IPS DF 4.7 (cell line): ENCODE measurements around the gene ADD1.

Source experiments
- DNase-seq: peaks from one replicate; pipeline ENCODE4 v3.0.0-alpha.2; 2013; ENCODE audit warnings: low spot score; ENCODE audit errors: extremely low read depth

ADD1 gene

DNA sequence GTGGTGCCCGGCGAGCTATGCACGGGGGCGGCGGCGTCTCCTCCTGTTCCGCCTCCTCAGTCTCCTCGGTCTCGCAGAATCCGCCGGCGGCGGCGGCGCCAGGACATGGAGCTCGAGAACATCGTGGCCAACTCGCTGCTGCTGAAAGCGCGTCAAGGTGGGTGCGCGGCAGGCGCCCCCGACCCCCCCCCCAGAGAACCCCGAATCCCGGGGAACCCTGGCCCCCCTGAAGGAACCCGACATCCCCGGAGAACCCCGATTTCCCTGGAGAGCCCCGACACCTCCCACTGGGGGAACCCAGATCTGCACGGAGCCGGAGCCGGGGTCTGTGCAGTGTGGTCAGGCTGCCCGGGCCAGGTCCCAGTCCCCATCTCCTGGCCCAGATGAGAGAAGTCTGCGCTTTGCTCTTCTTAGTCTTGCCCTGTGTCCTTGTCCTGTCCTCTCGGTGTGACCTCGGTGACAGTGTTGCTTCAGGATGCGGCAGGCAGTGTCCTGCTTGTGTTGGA, 120.4 kb downstream of the ADD1 start:
- no peak for DNase-seq

DNA sequence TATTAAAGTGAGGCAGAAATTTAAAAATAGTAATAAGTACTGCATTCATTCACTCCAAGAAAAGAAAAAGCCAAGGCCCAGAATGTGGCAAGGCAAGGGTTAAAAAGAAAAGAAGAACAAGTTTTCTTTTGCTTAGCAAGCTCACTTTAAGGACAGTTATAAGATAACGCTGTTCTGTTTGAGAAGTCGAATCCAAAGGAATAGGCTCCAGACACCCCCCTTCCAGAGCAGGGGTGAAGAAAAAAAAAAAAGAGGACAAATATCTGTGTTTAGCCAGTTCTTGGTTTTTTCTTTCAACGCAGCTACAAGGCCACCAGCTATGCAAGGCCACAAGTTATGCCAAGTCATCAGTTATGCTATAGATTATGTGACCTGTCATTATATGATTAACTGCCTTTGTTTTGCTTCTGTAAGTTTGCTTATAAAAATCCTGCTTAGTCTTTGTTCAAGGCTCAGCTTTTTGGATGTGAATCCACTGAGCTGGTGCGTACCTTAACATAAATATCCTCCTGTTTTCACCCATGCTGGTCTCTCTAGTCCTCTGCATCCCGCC, 121.1 kb downstream of the ADD1 start:
- DNase-seq = no peak

DNA sequence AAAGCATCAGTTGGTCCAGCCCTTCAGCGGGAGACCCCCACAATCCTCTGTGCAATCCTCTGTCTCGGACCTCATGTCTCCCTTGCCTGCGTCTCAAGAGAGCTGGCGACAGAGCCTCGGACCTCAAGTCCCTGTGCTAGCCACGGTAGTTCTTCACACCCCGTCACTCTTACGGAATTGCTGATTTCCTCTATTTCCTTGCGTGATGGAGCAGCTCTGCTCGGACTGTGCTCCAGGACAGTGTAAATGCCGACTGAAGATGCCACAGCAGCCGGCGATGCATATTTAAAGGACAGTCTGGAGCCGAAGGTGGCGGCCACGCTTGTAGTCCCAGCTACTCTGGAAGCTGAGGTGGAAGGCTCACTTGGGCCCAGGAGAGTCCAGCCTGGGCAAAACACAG, 121.6 kb downstream of the ADD1 start:
- no peak for DNase-seq

DNA sequence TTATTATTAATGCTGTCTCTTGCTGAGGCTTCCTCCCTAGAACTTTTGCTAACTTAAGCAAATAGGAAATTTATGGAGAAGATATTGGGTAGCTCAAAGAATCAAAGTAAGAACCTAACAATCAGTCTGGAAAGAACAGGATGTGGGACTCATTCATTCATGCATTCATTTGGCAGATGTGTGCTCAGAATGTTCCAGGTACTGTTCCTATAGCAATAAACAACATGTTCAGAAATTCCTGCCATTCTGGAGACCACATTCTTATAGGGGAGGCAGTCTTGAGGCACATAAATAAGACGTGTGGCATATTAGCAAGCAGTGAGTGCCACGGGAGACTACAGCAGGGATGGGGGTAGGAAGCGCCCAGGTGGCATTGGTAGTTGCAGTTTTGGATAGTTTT, 124.7 kb downstream of the ADD1 start:
- DNase-seq = no peak

DNA sequence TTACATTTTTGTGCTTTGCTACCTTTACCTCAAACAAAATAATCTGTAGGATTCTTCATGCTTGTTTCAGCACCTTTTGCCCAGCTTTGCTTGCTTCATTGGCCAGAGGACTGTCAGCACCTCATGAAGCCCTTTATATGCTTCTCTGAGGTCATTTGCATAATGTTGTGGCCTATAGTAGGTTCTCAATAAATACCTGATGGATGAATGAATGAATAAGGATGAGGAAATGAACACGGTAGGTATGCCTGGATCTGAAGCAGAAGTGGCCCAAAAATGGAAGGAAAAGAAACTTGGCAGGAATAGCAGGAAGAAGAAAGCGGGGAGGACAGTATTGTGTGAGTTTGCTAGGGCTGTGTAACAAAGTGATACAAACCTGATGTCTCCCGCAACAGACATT, 127.6 kb downstream of the ADD1 start:
- DNase-seq = no peak

DNA sequence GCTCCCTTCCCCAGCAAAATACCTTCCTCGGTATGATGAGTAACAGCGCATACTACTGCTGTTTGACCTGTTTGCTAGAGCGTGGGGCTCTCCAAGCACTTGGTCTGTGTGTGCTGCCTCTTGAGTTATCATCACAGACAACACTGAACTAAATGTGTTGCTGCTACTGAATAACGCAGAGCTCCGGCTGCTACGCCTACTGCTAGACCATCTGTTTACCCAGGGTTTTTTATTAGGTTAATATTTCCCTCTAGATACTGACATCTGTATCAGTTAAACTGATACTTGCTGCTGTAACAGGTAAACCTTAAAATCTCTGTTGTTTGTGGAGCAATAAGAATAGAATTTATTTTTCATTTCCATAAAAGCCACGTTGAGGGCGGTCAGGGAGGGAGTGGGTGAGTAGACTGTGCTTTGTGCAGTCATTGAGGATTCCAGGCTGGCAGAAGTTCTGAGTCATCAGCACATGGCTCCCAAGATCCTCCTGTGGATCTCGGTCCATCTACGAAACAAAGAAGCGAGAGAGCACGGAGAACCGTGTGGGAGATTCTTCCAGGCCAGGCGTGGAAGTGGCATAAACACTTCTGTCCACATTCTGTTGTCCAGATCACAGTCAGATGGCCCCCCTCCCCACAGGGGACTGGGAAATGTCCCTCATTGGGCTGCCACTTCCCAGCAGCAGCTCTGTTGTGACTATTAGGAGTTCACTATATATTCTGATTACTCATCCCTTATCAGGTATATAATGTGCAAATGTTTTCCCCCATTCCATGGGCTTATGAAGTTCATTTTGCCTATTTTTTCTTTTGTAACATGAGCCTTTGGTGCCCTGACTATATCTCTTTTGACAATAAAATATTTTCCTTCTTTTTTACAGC, 133.8 kb downstream of the ADD1 start:
- no peak for DNase-seq
